ENCODE data around the gene KLHL20.
"Not testable (repeated sequence)": the region's sequence is repeated elsewhere in the genome, so short reads cannot be mapped to it uniquely, and the experiment has no call there.

The KLHL20 gene

DNA sequence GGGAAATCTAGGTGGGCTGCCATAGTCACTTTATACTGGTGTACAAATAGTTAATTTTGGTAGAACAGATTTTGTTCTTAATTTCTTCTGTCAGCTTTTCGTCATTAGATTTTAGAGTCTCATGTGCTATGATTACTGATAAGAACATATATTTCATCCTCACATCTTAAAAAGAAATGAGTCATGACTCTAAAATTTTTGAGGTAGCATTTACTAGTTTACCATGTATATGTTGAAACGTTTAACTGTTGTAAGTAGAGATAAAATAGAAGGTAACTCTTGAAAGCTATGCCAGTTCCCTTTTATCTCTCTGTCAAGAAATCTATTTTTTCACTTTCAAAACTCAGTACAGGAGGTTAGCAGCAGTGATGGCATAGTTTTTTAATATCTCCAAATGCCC is 53.4 kb downstream of the KLHL20 start:
- in situ Hi-C loops (cut with HindIII; ENCODE audit: low pct_ligation_motif_present, low sequenced_read_pairs): no loop called here
- no peak for DNase-seq
- Histone ChIP-seq H3K27me3 (replicated peaks) (no peaks in the 10 kb centered on the region), H3K36me3 (replicated peaks) (no peaks in the 10 kb centered on the region), H3K27ac (no peak overlapping the region), H3K4me3 (ENCODE audit: low read depth, low read length) (no peak overlapping the region)
- TF ChIP-seq, protein P1, sequence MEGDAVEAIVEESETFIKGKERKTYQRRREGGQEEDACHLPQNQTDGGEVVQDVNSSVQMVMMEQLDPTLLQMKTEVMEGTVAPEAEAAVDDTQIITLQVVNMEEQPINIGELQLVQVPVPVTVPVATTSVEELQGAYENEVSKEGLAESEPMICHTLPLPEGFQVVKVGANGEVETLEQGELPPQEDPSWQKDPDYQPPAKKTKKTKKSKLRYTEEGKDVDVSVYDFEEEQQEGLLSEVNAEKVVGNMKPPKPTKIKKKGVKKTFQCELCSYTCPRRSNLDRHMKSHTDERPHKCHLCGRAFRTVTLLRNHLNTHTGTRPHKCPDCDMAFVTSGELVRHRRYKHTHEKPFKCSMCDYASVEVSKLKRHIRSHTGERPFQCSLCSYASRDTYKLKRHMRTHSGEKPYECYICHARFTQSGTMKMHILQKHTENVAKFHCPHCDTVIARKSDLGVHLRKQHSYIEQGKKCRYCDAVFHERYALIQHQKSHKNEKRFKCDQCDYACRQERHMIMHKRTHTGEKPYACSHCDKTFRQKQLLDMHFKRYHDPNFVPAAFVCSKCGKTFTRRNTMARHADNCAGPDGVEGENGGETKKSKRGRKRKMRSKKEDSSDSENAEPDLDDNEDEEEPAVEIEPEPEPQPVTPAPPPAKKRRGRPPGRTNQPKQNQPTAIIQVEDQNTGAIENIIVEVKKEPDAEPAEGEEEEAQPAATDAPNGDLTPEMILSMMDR (IDR thresholded peaks at IDR 0.05; ENCODE audit: low read depth, low read length, missing control alignments): no peak

DNA sequence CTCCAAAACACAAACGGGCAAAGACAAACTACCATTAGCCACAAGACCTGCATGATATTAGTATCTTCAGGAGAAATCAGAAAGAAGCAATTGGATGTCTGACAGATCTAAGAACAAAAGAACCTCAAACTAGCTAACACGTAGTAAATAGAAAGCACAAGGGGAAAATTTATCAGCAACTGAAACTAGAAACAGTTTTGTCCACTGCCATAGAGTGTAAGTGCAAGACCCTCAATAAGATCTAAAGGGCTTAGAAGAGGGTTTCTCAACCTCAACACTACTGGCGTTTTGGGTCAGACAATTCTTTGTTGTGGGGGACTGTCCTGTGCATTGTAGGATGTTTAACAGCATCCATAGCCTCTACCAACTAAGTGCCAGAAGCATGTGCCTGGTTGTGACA is 54.0 kb downstream of the KLHL20 start:
- DNase-seq: no peak
- no peaks in the 10 kb centered on the region for H3K36me3 ChIP-seq (replicated peaks)
- in situ Hi-C loops (cut with HindIII; ENCODE audit: low pct_ligation_motif_present, low sequenced_read_pairs): no loop called here
- no peak overlapping the region for H3K27ac ChIP-seq
- no peaks in the 10 kb centered on the region for H3K27me3 ChIP-seq (replicated peaks)
- TF ChIP-seq, protein P1 (IDR thresholded peaks at IDR 0.05; ENCODE audit: low read depth, low read length, missing control alignments): no peak
- H3K4me3 ChIP-seq (ENCODE audit: low read depth, low read length): no peak overlapping the region

DNA sequence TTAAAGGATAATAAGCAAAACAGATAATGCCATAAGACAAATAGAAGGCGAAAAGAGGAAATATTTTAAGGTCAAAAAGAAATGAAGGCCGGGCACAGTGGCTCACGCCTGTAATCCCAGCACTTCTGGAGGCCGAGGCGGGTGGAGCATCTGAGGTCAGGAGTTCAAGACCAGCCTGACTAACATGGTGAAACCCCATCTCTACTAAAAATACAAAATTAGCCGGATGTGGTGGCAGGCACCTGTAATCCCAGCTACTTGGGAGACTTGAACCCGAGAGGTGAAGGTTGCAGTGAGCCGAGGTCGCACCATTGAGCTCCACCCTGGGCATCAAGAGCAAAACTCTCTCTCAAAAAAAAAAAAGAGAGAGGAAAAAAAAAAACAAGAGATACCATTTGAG is 55.5 kb downstream of the KLHL20 start:
- in situ Hi-C loops (cut with HindIII; ENCODE audit: low pct_ligation_motif_present, low sequenced_read_pairs); H3K36me3 ChIP-seq (replicated peaks); H3K27ac ChIP-seq; H3K4me3 ChIP-seq (ENCODE audit: low read depth, low read length); H3K27me3 ChIP-seq (replicated peaks); DNase-seq: not testable (repeated sequence)

DNA sequence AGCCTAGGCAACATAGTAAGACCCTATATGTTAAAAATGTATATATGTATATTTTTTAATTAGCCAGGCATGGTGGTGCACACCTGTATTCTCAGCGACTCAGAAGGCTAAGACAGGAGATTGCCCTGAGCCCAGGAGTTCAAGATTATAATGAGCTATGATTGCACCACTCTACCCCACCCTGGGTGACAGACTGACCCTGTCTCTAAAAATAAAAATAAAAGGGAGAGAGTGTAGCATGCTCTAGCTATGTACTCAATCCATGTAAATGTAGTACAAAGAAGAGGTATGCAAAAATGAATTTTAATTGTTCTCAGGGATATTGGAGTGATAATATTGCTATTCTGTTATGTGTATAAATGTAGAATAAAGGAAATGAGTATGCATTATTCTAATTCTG is 56.8 kb downstream of the KLHL20 start:
- Histone ChIP-seq H3K27ac (no peak overlapping the region), H3K36me3 (replicated peaks) (peaks cover 6% of the 10 kb centered on the region), H3K27me3 (replicated peaks) (no peaks in the 10 kb centered on the region), H3K4me3 (ENCODE audit: low read depth, low read length) (no peak overlapping the region)
- in situ Hi-C loops (cut with HindIII; ENCODE audit: low pct_ligation_motif_present, low sequenced_read_pairs): no loop called here
- no peak for DNase-seq
- TF ChIP-seq, protein P1 (IDR thresholded peaks at IDR 0.05; ENCODE audit: low read depth, low read length, missing control alignments): no peak

DNA sequence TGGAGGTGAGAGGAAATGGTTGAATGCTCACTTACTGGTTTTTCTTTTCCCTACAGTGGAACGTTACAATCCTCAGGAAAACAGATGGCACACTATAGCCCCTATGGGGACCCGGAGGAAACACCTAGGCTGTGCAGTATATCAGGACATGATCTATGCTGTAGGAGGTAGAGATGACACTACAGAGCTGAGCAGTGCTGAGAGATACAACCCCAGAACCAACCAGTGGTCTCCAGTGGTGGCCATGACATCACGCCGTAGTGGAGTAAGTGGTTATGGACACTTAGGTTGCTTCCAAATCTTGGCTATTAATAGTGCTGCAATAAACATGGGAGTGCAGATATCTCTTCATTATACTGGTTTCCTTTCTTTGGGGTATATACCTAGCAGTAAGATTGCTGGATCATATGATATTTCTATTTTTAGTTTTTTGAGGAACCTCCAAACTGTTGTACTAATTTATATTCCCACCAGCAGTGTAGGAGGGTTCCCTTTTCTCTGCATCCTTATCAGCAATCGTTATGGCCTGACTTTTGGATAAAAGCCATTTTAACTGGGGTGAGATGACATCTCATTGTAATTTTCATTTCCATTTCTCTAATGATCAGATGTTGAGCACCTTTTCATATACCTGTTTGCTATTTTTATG is 60.9 kb downstream of the KLHL20 start:
- H3K27me3 ChIP-seq (replicated peaks): no peaks in the 10 kb centered on the region
- no peak overlapping the region for H3K4me3 ChIP-seq (ENCODE audit: low read depth, low read length)
- in situ Hi-C loops (cut with HindIII; ENCODE audit: low pct_ligation_motif_present, low sequenced_read_pairs): no loop called here
- no peak overlapping the region for H3K27ac ChIP-seq
- no peak for DNase-seq
- H3K36me3 ChIP-seq (replicated peaks): peaks cover 10% of the 10 kb centered on the region
- TF ChIP-seq, protein P1 (IDR thresholded peaks at IDR 0.05; ENCODE audit: low read depth, low read length, missing control alignments): no peak

DNA sequence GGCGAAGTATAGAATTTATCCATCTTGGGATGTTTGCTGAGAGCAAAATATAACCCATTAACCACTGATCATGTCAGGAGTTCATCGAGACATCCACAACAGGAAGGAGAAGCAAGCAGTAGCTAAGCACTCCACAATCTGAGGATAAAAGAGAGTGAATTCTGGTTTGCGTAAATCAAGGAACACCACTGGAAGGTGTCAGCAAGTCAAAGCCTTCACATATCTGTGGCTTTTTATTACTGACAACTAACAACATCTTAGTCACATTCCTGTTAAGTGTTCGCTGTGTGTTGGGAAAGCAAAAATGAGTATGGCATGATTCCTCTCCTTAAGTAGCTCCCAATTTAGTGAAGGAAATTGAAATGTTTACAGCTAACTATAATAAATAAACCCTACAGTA is 65.2 kb downstream of the KLHL20 start:
- no peak overlapping the region for H3K27ac ChIP-seq
- H3K4me3 ChIP-seq (ENCODE audit: low read depth, low read length): no peak overlapping the region
- TF ChIP-seq, protein P1 (IDR thresholded peaks at IDR 0.05; ENCODE audit: low read depth, low read length, missing control alignments): no peak
- in situ Hi-C loops (cut with HindIII; ENCODE audit: low pct_ligation_motif_present, low sequenced_read_pairs): no loop called here
- peaks cover 17% of the 10 kb centered on the region for H3K36me3 ChIP-seq (replicated peaks)
- no peaks in the 10 kb centered on the region for H3K27me3 ChIP-seq (replicated peaks)
- DNase-seq: no peak
